Endothelial cell of coronary artery (primary cell): ENCODE measurements around the gene RAPSN. TPM values are rescaled to one million over a fixed set of nuclear protein-coding genes. Genes with fewer than 3 reads are reported as not detected.

Experiments
- total RNA-seq: library from RNA; depleted of rRNA; stranded (reverse); fragments of >200 nt; gene quantifications from 2 replicates; pipeline ENCODE4 v1.2.3, GENCODE V29; 2014

RAPSN gene
- 0.19 and 0.27 TPM in 2 replicates for total RNA-seq

DNA sequence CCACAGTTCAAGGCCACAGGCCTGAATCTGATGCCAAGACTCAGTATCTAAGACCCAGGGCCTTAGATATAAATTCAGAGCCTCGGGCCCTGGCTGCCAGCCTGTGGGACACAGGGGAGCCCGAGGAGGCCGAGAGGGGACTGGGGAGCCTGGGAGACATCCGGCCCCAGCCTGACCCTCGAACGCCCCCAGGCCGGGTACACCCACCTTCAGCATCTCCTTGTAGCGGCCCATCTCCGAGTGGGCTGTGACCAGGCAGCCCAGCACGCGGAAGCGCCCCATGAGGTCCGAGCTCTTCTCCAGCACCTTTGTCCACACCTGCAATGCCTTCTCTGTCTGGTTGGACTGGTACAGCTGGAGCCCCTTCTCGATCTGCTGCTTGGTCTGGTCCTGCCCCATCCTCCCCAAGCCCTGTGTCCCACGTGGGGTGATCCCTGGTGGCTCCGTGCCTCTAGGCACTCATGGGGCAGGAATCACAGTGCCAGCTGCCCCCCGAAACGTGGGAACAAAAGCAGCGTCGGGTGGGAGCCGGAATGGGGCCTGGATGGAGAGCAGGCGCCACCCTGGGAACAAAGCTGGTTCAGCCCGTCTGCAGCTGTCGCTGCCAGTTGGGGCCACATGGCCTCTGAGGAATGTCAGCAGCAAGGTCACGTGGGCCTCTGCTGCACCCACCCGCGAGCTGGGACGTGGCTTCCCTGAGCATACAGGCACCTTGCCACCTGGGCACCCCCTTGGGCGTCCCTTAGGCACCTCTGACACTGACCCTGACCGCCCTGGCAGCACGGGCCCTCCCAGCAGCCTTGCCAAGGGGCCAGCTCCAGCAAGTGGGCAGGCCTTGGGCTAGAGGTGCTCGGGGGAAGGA lies at the start of gene RAPSN:
Gene RAPSN (minus strand): TSS at position 571 of the 862 bp plus-strand sequence. CDS start 172 bp downstream, at position 399.

DNA sequence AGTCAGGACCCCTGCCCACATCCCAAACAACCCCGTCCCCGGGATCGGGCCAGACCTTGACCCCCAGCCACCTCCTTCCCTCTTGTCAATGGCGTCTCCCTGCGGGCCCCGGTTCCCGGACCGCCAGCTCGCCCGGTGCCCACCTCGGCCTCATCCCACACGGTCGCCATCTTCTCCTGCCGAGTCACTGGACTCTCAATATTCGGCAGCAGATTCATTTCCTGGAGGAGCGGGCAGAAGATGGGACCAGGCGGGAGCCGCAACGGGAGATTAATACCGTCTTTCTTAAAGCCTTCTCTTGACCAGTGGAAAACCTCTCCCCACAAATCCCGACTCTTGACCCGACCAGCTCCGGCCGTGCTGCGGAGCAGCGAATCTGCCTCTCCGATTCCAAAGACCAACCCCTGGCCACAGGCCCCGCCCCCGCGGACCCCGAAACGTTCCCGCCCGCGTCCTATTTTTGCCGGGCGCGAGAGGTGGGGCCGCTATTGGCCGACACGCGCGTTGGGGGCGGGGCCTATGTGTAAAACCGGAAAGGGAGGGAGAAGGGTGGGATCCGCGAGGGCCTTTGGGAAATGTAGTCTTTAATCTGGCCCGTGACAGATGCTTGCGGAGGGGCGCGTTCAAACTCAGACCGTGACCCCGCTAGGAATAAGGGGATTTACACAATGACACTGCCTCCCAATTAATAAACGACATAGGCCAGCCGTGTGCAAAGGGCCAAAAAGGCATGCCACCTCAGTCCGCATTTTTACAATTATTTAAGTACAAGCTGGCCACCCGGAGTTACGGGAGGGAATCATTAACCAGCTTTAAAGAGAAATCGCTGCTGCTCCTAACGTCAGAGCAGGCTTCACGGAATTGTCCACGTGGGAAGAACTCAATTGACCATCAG lies 22.6 kb downstream of the RAPSN start, which contains the start of gene PSMC3:
Gene PSMC3 (minus strand): TSS at position 378 of the 895 bp plus-strand sequence. CDS start 160 bp downstream, at position 218.

DNA sequence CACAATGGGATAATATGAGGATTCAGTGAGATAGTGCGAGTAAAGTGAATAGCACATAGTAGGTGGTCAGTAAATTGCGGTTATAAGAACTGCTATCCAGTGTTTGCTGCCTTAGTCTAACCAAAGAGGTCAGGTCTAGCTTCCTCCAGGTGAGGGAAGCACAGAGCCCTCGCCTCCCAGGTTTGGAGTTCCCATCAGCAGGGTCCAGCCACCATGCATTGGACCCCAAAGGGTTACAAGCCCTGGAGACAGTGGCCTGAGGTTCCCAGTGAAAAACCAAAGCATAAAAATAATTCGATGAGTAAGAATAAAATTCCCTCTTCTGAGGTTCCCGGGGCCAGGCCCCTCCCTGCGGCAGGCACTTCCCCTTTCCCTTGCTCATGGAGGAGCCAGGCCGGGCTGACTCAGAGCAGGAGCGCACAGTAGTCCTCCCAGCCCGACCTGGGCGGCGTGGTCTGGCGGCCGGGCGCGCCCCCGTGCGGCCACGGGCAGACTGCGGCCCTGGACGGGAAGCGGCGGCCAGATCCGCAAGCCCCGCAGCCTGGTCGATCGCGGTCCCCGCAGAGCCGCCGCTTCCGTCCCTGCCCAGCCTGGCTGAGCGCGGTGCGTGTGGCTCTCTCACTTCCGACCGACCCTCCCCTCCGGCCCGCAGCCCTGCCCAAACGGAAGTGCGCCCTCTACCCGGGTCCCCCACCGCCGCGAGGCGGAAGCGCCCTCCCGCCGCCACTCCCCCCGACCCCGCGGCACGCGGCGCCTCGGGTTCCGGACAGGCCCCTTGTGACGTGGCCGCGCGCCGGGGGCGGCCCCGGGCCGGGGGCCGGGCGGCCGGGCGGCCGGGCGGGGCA lies 41.0 kb downstream of the RAPSN start, which contains the start of gene SLC39A13:
Gene SLC39A13 (plus strand): TSS at position 845 of the 845 bp plus-strand sequence. CDS start 1,505 bp downstream, outside the sequence.

Other genes starting within 250 kb of the RAPSN start
- 58.8 and 73.9 TPM in 2 replicates for gene DDB2, start 234.2 kb downstream of the RAPSN start, total RNA-seq
- gene ACP2, start 200.3 kb downstream of the RAPSN start, total RNA-seq, result 15.7 and 16.0 TPM in 2 replicates
- gene NR1H3, start 191.1 kb downstream of the RAPSN start, total RNA-seq, result 4.0 and 5.9 TPM in 2 replicates
- 13.0 and 19.7 TPM in 2 replicates for gene MADD, start 179.0 kb downstream of the RAPSN start, total RNA-seq
- not detected in 2 replicates for gene MYBPC3, start 96.4 kb downstream of the RAPSN start, total RNA-seq
- not detected in 2 replicates for gene SPI1, start 70.6 kb downstream of the RAPSN start, total RNA-seq
- 40.1 and 61.8 TPM in 2 replicates for gene SLC39A13, start 40.5 kb downstream of the RAPSN start, total RNA-seq
- 204 and 267 TPM in 2 replicates for gene PSMC3, start 22.7 kb downstream of the RAPSN start, total RNA-seq
- 70.4 and 89.4 TPM in 2 replicates for gene CELF1, start 104.0 kb upstream of the RAPSN start, total RNA-seq
- 76.9 and 84.1 TPM in 2 replicates for gene PTPMT1, start 116.5 kb upstream of the RAPSN start, total RNA-seq
- gene KBTBD4, start 129.8 kb upstream of the RAPSN start, total RNA-seq, result 18.5 and 24.2 TPM in 2 replicates
- gene NDUFS3, start 129.9 kb upstream of the RAPSN start, total RNA-seq, result 71.4 and 85.6 TPM in 2 replicates
- gene FAM180B, start 137.5 kb upstream of the RAPSN start, total RNA-seq, result 0.09 TPM in 1 of 2 replicates, not detected in the other
- 0.18 and 0.28 TPM in 2 replicates for gene C1QTNF4, start 145.3 kb upstream of the RAPSN start, total RNA-seq
- 59.4 and 80.4 TPM in 2 replicates for gene MTCH2, start 193.4 kb upstream of the RAPSN start, total RNA-seq